Measurements from ENCODE around the gene RHOT2.
"Not testable (repeated sequence)": the region's sequence is repeated elsewhere in the genome, so short reads cannot be mapped to it uniquely, and the experiment has no call there.

Gene RHOT2

GRCh38 chr16:682493-683395, 14.8 kb downstream of the RHOT2 start:
- DNase-seq: no peak

GRCh38 chr16:683396-684070, 15.6 kb downstream of the RHOT2 start:
- DNase-seq: no peak

DNA sequence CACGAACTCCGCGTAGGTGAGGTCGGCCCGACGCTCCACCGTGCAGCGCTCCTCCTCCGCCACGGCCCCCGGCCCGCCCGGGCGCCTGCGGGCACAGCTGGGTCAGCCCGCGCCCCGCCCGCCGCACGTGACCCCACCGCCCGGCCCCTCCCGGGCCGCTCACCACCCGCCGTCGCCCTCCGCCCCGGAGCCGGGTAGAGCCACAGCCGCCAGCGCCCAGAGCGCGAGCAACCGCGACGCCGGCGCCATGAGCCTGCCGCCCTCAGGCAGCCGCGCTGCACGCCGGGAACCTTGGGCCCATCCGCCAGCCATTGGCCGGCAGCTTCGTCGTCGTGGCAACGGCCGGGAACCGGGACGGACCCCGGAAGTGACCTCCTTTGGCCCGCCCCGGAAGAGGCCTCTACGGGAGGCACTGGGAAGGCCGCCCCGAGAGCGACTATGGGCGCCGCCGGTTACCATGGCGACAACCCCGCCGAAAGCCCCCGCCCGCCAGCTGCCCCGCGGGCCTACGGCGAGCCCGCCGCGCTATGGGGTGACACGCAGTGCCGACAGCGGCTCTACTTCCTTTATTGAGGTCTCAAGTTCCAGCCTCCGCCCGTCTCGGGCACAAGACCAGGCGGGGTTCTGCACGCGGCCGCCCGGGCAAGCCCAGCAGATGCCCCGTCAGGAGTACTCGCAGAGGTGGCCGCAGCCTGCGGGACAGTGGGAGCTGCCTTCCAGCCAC, 16.3 kb downstream of the RHOT2 start, which contains the start of gene JMJD8:
Gene JMJD8, minus strand, starts transcription at position 264 of the 724 bp plus-strand sequence. Its CDS starts 15 bp downstream, at position 249.
- DNase-seq: peak; percentile 87

GRCh38 chr16:684961-685696, 17.2 kb downstream of the RHOT2 start:
- no peak for DNase-seq

GRCh38 chr16:685967-686366, 18.0 kb downstream of the RHOT2 start:
- DNase-seq: no peak

DNA sequence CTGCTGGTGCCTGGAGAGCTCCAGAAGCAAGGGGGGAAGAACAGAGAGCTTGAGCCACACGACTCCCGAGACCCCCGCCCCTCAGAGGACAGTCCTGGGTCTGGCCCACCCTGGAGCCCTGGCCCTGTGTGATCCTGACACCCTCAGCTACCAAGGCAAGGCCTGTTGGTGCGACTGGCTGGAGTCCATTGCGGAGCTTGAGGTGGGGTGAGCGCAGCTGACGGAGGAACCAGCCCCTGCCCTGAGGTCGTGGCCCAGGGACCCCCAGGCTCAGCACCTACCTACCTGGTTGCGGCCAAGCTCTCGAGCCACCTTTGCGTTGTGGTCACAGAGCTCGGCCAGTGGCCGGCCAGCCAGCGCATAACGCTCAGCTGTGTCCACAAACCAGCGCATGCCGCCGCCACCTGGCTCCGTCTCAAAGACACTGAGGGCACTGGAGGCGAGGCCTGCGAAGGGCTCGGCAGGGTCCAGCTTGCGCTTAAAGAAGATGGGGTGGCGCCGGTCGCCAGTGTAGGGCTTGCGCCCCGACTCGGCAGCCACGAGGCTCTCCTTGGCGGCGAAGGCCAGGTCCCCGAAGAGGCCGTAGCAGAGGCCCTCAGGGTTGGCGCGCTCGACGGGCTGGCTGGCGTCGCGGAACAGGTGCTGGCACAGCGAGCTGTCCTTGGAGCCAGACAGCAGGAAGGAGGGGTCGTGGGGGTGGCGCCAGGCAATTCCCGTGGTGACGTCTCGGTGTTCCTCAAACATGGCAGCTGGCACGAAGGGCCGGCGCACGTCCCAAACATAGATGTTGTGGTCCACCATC, 18.7 kb downstream of the RHOT2 start:
- no peak for DNase-seq

DNA sequence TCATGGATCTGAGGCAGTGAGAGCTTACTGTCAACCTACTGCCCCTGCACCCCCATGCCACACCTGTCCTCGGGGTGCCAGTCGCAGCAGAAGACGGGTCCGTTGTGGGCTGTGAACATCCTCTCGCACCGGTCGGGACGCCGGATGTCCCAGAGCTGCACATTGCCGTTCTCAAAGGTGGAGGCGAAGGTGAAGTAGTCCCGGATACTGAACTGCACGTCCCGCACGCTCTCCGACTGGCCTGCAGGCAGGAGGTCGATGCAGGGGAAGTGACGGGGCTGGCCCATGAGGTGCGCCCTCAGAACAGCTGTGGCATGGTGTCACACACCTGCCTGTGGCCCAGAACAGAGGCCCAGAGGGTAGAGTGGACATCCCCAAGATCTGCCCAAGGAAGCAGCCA, 19.6 kb downstream of the RHOT2 start:
- DNase-seq: no peak

- no peak for DNase-seq
These were observed 21.4 kb downstream of the RHOT2 start for GRCh38 chr16:689175-689897.

- DNase-seq: not testable (repeated sequence)
These were observed 23.3 kb downstream of the RHOT2 start for GRCh38 chr16:691242-691641.

DNA sequence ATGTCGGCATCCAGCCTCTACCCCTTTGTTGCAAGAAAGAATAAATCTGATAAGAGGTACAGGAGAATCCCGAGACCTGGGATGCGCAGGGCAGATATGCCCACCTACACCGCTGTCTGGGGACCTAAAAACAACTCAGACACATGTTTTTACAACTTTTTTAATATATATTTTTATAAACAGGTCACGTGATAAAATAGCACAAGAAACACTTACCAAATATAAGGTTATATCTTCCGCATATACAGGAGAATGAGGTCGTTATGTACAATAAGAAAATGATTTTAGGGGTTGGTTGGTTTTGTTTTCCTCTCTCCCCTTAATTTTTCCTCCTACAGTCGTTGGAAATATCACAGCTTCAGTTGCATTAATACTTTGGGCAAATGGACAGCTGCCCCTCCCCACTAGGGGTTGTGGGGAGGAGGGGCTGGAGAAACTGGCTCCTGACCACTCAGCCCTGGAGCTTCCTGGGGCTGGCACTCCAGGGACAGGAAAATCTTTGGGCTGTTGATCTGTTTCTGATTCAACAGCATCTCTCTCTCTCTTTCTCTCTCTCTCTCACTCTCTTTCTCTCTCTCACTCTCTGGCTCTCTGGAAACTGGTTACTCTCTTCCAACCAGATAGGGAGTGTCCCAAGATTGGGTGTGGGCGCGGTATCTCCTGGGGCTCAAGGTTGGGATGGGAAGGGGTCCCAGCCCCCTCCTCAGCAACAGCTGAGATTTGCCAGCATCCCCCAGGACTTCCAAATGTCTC, 24.6 kb downstream of the RHOT2 start:
- no peak for DNase-seq

DNA sequence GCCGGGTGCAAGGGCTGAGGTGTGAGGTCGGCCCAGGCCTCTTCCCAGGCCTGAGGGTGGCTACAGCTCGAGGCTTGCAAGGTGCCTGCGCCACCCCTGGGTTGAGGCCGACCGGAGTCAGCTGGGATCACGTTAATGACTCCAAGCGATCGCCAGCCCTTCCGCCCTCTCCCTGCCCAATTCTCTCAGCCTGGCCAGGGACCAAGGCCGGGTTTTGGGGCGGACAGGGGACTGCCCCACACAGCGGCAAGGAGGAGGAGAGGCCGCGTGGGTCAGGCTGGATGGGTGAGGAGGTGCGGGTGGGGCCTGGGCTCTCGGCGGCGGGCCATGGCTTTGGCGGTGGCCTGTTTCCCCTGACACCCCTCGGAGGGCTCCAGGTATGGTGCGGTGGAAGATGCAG, 25.4 kb downstream of the RHOT2 start:
- no peak for DNase-seq

- DNase-seq: no peak
These were observed 25.8 kb downstream of the RHOT2 start for GRCh38 chr16:693766-694165.

GRCh38 chr16:694187-694862, 26.4 kb downstream of the RHOT2 start:
- no peak for DNase-seq

- no peak for DNase-seq
These were observed 27.0 kb downstream of the RHOT2 start for GRCh38 chr16:694863-695354.

GRCh38 chr16:695355-696089, 27.6 kb downstream of the RHOT2 start:
- DNase-seq: no peak

GRCh38 chr16:698911-699671, 31.2 kb downstream of the RHOT2 start:
- DNase-seq: no peak

GRCh38 chr16:700684-701584, 33.0 kb downstream of the RHOT2 start:
- DNase-seq: no peak
